ENCODE data around the gene PERP.

PERP gene

GRCh38 chr6:138052783-138053182 is 54.4 kb downstream of the PERP start:
- H3K9ac ChIP-seq (ENCODE audit: insufficient read length, low read depth) = no peak overlapping the region
- H3K9me3 ChIP-seq (ENCODE audit: insufficient read depth, low read length) = no peaks in the 10 kb centered on the region
- no peak for DNase-seq (ENCODE audit: low read depth, low spot score)
- no peak for TF ChIP-seq SUZ12 (IDR thresholded peaks at IDR 0.05; ENCODE audit: extremely low read depth, insufficient read depth, insufficient read length)
- TF ChIP-seq ZNF274 (IDR thresholded peaks at IDR 0.05; ENCODE audit: low read depth, low read length) = no peak
- TF ChIP-seq YY1 (IDR thresholded peaks at IDR 0.05; ENCODE audit: insufficient read depth, insufficient read length) = no peak
- no peaks in the 10 kb centered on the region for H3K4me1 ChIP-seq (ENCODE audit: insufficient read depth, insufficient read length)
- H3K27me3 ChIP-seq (ENCODE audit: insufficient read depth, insufficient read length) = no peaks in the 10 kb centered on the region
- no peaks in the 10 kb centered on the region for H3K36me3 ChIP-seq (ENCODE audit: insufficient read depth, insufficient read length, low read length)
- no peak overlapping the region for H3K4me3 ChIP-seq (ENCODE audit: insufficient read length, low read depth)

GRCh38 chr6:138044972-138045371 is 62.2 kb downstream of the PERP start:
- Histone ChIP-seq H3K4me3 (ENCODE audit: insufficient read length, low read depth) (no peak overlapping the region), H3K27me3 (ENCODE audit: insufficient read depth, insufficient read length) (no peaks in the 10 kb centered on the region), H3K36me3 (ENCODE audit: insufficient read depth, insufficient read length, low read length) (no peaks in the 10 kb centered on the region), H3K4me1 (ENCODE audit: insufficient read depth, insufficient read length) (no peaks in the 10 kb centered on the region), H3K9me3 (ENCODE audit: insufficient read depth, low read length) (0 out of 2 replicates have a peak, but pooled peaks cover 7% of the 10 kb centered on the region), H3K9ac (ENCODE audit: insufficient read length, low read depth) (no peak overlapping the region)
- no peak for DNase-seq (ENCODE audit: low read depth, low spot score)
- TF ChIP-seq SUZ12 (IDR thresholded peaks at IDR 0.05; ENCODE audit: extremely low read depth, insufficient read depth, insufficient read length) (no peak), YY1 (IDR thresholded peaks at IDR 0.05; ENCODE audit: insufficient read depth, insufficient read length) (no peak)

- Histone ChIP-seq H3K9ac (ENCODE audit: insufficient read length, low read depth) (no peak overlapping the region), H3K4me3 (ENCODE audit: insufficient read length, low read depth) (no peak overlapping the region), H3K4me1 (ENCODE audit: insufficient read depth, insufficient read length) (no peaks in the 10 kb centered on the region), H3K27me3 (ENCODE audit: insufficient read depth, insufficient read length) (no peaks in the 10 kb centered on the region), H3K9me3 (ENCODE audit: insufficient read depth, low read length) (0 out of 2 replicates have a peak, but pooled peaks cover 7% of the 10 kb centered on the region), H3K36me3 (ENCODE audit: insufficient read depth, insufficient read length, low read length) (no peaks in the 10 kb centered on the region)
- no peak for DNase-seq (ENCODE audit: low read depth, low spot score)
- no peak for TF ChIP-seq SUZ12 (IDR thresholded peaks at IDR 0.05; ENCODE audit: extremely low read depth, insufficient read depth, insufficient read length)
- no peak for TF ChIP-seq ZNF274 (IDR thresholded peaks at IDR 0.05; ENCODE audit: low read depth, low read length)
- TF ChIP-seq YY1 (IDR thresholded peaks at IDR 0.05; ENCODE audit: insufficient read depth, insufficient read length) = no peak
Measured at GRCh38 chr6:138044458-138044857, 62.8 kb downstream of the PERP start.

Measured in NT2/D1 (cell line).